ENCODE results near the gene GIT1. TPM values are rescaled to one million over a fixed set of nuclear protein-coding genes. Genes with fewer than 3 reads are reported as not detected.

GIT1 gene
- total and polyA plus RNA-seq, 8 donors = 17.7 to 67.2 (median 28.7) TPM

DNA sequence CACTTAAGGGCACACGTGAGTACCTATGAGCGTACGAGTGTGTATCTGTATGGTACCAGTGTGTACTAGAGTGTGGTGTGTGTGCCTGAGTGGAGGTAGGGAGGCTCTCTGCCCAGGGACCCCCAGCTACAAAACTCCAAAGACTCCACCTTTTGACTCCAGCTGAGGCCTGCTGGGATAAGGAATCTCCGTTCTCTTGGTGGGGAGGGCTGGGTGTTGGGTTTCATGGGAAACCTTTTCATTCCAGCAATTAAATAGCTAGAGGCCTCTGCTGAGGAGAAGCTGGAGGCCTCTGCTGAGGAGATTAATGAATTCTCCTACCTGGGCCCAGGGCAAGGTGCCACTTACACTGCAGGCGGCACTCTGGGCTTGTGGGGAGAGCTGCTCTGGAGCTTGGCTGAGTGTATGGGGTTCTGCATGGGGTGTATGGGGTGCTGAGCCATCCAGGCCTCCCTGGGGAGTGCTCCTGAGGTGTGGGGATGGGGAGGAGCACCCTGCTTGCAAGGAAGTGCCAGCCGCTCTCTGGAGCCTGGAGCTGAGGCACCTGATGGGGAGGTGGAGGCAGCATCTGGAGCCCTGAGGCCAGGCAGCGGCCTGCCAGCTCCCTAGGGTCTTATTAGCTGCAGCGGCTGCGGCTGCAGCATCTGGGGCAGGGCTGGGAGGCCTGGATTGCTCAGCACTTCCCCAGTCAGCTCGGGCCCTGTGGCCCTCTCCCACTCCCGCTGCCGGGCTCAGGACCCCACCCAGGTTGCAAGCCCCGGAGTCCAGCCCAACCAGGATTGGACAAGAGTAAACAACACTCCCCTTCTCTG lies 8.1 kb upstream of the GIT1 start:
- 60 to 74% (median 67%) methylated on average over 7 to 13 of the region's 13 CpGs for WGBS, 5 donors
- peaks cover 0 to 9% (median 0%) of the 10 kb centered on the region in 3 donors for H3K27me3 ChIP-seq
- no peak for TF ChIP-seq POLR2AphosphoS5 (IDR thresholded peaks at IDR 0.05)
- TF ChIP-seq, protein P1, sequence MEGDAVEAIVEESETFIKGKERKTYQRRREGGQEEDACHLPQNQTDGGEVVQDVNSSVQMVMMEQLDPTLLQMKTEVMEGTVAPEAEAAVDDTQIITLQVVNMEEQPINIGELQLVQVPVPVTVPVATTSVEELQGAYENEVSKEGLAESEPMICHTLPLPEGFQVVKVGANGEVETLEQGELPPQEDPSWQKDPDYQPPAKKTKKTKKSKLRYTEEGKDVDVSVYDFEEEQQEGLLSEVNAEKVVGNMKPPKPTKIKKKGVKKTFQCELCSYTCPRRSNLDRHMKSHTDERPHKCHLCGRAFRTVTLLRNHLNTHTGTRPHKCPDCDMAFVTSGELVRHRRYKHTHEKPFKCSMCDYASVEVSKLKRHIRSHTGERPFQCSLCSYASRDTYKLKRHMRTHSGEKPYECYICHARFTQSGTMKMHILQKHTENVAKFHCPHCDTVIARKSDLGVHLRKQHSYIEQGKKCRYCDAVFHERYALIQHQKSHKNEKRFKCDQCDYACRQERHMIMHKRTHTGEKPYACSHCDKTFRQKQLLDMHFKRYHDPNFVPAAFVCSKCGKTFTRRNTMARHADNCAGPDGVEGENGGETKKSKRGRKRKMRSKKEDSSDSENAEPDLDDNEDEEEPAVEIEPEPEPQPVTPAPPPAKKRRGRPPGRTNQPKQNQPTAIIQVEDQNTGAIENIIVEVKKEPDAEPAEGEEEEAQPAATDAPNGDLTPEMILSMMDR (IDR thresholded peaks at IDR 0.05) = no peak
- no peak for TF ChIP-seq POLR2A (IDR thresholded peaks at IDR 0.05)
- no peak for TF ChIP-seq EP300 (IDR thresholded peaks at IDR 0.05)
- DNase-seq = peak in 1 of 2 donors; percentile 27
- H3K4me1 ChIP-seq = peaks cover 9 to 25% (median 17%) of the 10 kb centered on the region in 4 donors
- H3K36me3 ChIP-seq = no peaks in the 10 kb centered on the region
- H3K9me3 ChIP-seq = no peaks in the 10 kb centered on the region
- H3K4me3 ChIP-seq = no peak overlapping the region
- intact Hi-C loops (cut with DNase I; ENCODE audit: low total_unique reads) = no loop called here
- no peak overlapping the region for H3K27ac ChIP-seq

DNA sequence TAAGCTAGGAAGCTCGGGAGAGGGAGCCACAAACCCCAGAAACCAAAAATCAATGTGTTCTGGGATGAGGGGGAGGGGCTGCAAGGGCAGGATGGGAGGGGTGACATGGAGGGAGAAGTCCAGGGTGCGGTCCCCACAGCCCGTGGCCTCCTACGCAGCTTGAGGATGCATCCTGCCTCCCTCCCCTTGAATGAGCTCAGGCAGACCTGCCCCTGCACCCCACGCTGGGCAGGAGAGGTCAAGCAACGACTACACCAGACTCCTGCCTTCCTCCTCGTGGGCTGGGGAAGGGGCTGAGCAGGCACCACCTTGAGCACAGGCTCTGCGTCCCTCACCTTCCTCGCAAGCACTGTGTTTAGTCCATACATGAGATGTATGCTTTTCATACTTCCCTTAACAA lies 7.4 kb upstream of the GIT1 start:
- Histone ChIP-seq H3K36me3 (no peaks in the 10 kb centered on the region), H3K9me3 (no peaks in the 10 kb centered on the region), H3K27ac (no peak overlapping the region), H3K4me1 (peaks cover 17 to 33% (median 24%) of the 10 kb centered on the region in 4 donors), H3K27me3 (peaks cover 0 to 9% (median 0%) of the 10 kb centered on the region in 3 donors), H3K4me3 (no peak overlapping the region)
- no peak for TF ChIP-seq POLR2AphosphoS5 (IDR thresholded peaks at IDR 0.05)
- TF ChIP-seq EP300 (IDR thresholded peaks at IDR 0.05) = no peak
- TF ChIP-seq, protein P1 (IDR thresholded peaks at IDR 0.05) = no peak
- TF ChIP-seq POLR2A (IDR thresholded peaks at IDR 0.05) = no peak
- DNase-seq = peak in 1 of 2 donors; percentile 35
- intact Hi-C loops (cut with DNase I; ENCODE audit: low total_unique reads) = no loop called here
- WGBS, 5 donors = 73 to 87% (median 80%) methylated on average over 6 to 9 of the region's 9 CpGs

DNA sequence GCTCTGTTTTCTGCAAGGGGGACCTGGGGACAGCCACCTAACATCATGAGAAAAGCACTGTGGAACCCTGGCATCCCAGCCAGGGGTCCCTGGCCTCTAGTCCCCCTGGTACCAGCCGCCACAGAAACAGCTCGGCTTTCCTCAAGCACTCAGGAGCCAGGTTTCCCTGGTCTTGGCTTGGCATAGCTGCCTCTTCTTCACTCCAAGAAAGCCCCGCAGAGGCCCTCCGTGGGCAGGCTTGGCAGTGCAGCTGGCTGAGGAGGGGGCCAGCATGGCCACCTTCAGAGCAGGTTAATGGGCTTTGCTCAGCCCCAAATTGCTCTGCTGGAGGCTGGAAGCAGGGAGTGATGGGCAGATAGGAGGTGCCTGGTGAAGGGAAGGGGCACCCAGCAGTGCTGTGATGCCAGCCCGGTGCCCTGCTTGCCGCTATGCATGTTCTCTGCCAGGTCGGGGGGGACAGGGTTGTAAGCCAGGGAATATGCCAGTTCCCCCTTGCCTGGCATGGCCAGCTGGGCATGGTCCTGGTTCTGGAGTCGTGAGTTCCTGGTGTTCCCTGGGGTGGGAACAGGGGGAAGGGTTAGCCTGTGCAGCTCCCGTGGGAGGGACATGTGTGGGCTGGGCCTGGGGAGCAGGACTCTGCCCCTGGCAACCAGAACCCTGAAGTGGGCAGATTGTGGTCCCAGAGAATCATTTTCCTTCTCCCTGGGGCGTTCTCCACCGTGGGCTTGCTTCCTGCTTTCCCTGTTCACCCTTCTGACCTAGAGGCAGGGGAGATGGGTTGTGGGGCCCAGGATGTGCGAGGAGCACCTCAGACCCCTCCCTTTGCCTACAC lies 6.7 kb upstream of the GIT1 start:
- TF ChIP-seq EP300 (IDR thresholded peaks at IDR 0.05) (no peak), POLR2AphosphoS5 (IDR thresholded peaks at IDR 0.05) (no peak), POLR2A (IDR thresholded peaks at IDR 0.05) (no peak)
- TF ChIP-seq, protein P1 (IDR thresholded peaks at IDR 0.05) = no peak
- intact Hi-C loops (cut with DNase I; ENCODE audit: low total_unique reads) = no loop called here
- H3K9me3 ChIP-seq = no peaks in the 10 kb centered on the region
- H3K27me3 ChIP-seq = peaks cover 0 to 9% (median 0%) of the 10 kb centered on the region in 3 donors
- DNase-seq = peak in 1 of 2 donors; percentile 4
- no peaks in the 10 kb centered on the region for H3K36me3 ChIP-seq
- peaks cover 23 to 39% (median 31%) of the 10 kb centered on the region in 4 donors for H3K4me1 ChIP-seq
- no peak overlapping the region for H3K4me3 ChIP-seq
- 83 to 90% (median 88%) methylated on average over 10 to 12 of the region's 12 CpGs for WGBS, 5 donors
- H3K27ac ChIP-seq = no peak overlapping the region

Data from stomach (tissue), 9 donors.